ENCODE data around the gene KIF1A.
A peak's percentile ranks its signal among the peaks of the same experiment; 100 is the strongest.

KIF1A gene

GRCh38 chr2:240858871-240859270 lies 38.9 kb upstream of the KIF1A start:
- no peak for TF ChIP-seq CTCF (IDR thresholded peaks at IDR 0.05; ENCODE audit: low read length, missing control alignments)
- DNase-seq (ENCODE audit: low read depth) = no peak
- no peak overlapping the region for H3K4me3 ChIP-seq (replicated peaks; ENCODE audit: low read depth, low read length)

- no peak for TF ChIP-seq CTCF (IDR thresholded peaks at IDR 0.05; ENCODE audit: low read length, missing control alignments)
- DNase-seq (ENCODE audit: low read depth) = no peak
- no peak overlapping the region for H3K4me3 ChIP-seq (replicated peaks; ENCODE audit: low read depth, low read length)
These were observed 38.3 kb upstream of the KIF1A start for GRCh38 chr2:240858321-240858720.

- no peak overlapping the region for H3K4me3 ChIP-seq (replicated peaks; ENCODE audit: low read depth, low read length)
- no peak for DNase-seq (ENCODE audit: low read depth)
- TF ChIP-seq CTCF (IDR thresholded peaks at IDR 0.05; ENCODE audit: low read length, missing control alignments) = no peak
These were observed 37.3 kb upstream of the KIF1A start for GRCh38 chr2:240857039-240858008.

GRCh38 chr2:240856151-240856980 lies 36.3 kb upstream of the KIF1A start:
- peak; percentile 15 for TF ChIP-seq CTCF (IDR thresholded peaks at IDR 0.05; ENCODE audit: low read length, missing control alignments)
- peak; percentile 5 for DNase-seq (ENCODE audit: low read depth)
- H3K4me3 ChIP-seq (replicated peaks; ENCODE audit: low read depth, low read length) = no peak overlapping the region

GRCh38 chr2:240855670-240856069 lies 35.7 kb upstream of the KIF1A start:
- no peak overlapping the region for H3K4me3 ChIP-seq (replicated peaks; ENCODE audit: low read depth, low read length)
- TF ChIP-seq CTCF (IDR thresholded peaks at IDR 0.05; ENCODE audit: low read length, missing control alignments) = no peak
- no peak for DNase-seq (ENCODE audit: low read depth)

GRCh38 chr2:240852671-240853314 lies 32.8 kb upstream of the KIF1A start:
- H3K4me3 ChIP-seq (replicated peaks; ENCODE audit: low read depth, low read length) = no peak overlapping the region
- no peak for DNase-seq (ENCODE audit: low read depth)
- no peak for TF ChIP-seq CTCF (IDR thresholded peaks at IDR 0.05; ENCODE audit: low read length, missing control alignments)

All from fibroblast of pulmonary artery (primary cell).